Endothelial cell of umbilical vein (primary cell): ENCODE results near the gene SASH3. TPM values are rescaled to one million over a fixed set of nuclear protein-coding genes. Genes with fewer than 3 reads are reported as not detected.

ENCODE experiments used
- BruUV-seq: library from RNA; stranded (reverse); fragments of 400-500 nt; replicated peaks from 2 replicates; lab custom pipeline; 2021; lab: Mats Ljungman, UMichigan
- CTCF ChIA-PET: fragments of 300-600, 350-600 bp; sonication (Branson Sonifier 250); formaldehyde crosslinking; loops from one replicate; lab custom pipeline; 2021; ENCODE audit warnings: antibody characterized with exemption, inconsistent platforms; lab: Charles Lee
- POLR2A ChIA-PET: fragments of 300-600, 350-600 bp; sonication (Branson Sonifier 250); formaldehyde crosslinking; loops from one replicate; lab custom pipeline; 2021; ENCODE audit warnings: antibody characterized with exemption, inconsistent platforms; lab: Charles Lee
- DNase-seq: peaks from one replicate; pipeline ENCODE4 v3.0.0-alpha.2; 2011; ENCODE audit warnings: low read depth, low spot score
- FAIRE-seq: peaks from 2 replicates; lab custom pipeline; 2011; peaks lifted over from hg19 to GRCh38; lab: Jason Lieb, UNC
- H2AFZ ChIP-seq: 2 replicates; pipeline ENCODE4 v1.6.0; 2012; ENCODE audit warnings: low read depth, low read length, control low read depth, inconsistent platforms
- H3K27ac ChIP-seq: 2 replicates; pipeline ENCODE4 v1.5.1; 2011; ENCODE audit warnings: low read depth, mild to moderate bottlenecking, control low read depth, low read length, moderate library complexity; ENCODE audit not compliant: insufficient read depth
- H3K27me3 ChIP-seq, 2 experiments: 2 replicates each; pipeline versions ENCODE4 v1.6.0 to v1.6.1; 2011; ENCODE audit warnings: low read length in 2 of 2, mixed read lengths in 1 of 2; ENCODE audit not compliant: control insufficient read depth in 2 of 2, insufficient read depth in 2 of 2
- H3K36me3 ChIP-seq, 2 experiments: 2 replicates in 1 of 2; 3 replicates in 1 of 2; pipeline ENCODE4 v1.5.1; 2011; ENCODE audit warnings: low read length in 2 of 2, mild to moderate bottlenecking in 1 of 2, moderate library complexity in 1 of 2; ENCODE audit not compliant: control insufficient read depth in 2 of 2, insufficient read depth in 2 of 2; ENCODE audit errors: extremely low read depth in 1 of 2
- H3K4me1 ChIP-seq: 3 replicates; pipeline ENCODE4 v1.5.1; 2011; ENCODE audit warnings: mild to moderate bottlenecking, low read length; ENCODE audit not compliant: control insufficient read depth, insufficient read depth; ENCODE audit errors: extremely low read depth
- H3K4me2 ChIP-seq: 2 replicates; pipeline ENCODE4 v1.6.1; 2011; ENCODE audit warnings: low read length, control low read depth, mixed read lengths; ENCODE audit not compliant: insufficient read depth
- H3K4me3 ChIP-seq, 3 experiments: fragments of 200-600 bp in 1 of 3; sonication (generic), shearing (Covaris generic) in 1 of 3; replicated peaks in 1 of 3; 2 replicates each; pipeline ENCODE4 v1.5.1; 2011 to 2016; ENCODE audit warnings: control low read depth in 3 of 3, low read length in 3 of 3, mild to moderate bottlenecking in 2 of 3, inconsistent platforms in 1 of 3, low read depth in 1 of 3, moderate library complexity in 1 of 3; ENCODE audit not compliant: insufficient read depth in 1 of 3
- H3K79me2 ChIP-seq: 2 replicates; pipeline ENCODE4 v1.6.0; 2012; ENCODE audit warnings: low read length, inconsistent platforms; ENCODE audit not compliant: control insufficient read depth, insufficient read depth
- H3K9ac ChIP-seq: replicated peaks from 2 replicates; pipeline ENCODE3; 2011; ENCODE audit warnings: low read length, control low read depth; ENCODE audit not compliant: insufficient read depth; ENCODE audit errors: extremely low read depth
- H3K9me1 ChIP-seq: replicated peaks from 3 replicates; pipeline ENCODE4 v1.6.0; 2011; ENCODE audit warnings: mild to moderate bottlenecking, low read length; ENCODE audit not compliant: control insufficient read depth, insufficient read depth; ENCODE audit errors: extremely low read depth
- H3K9me3 ChIP-seq: replicated peaks from 2 replicates; pipeline ENCODE4 v1.5.1; 2012; ENCODE audit warnings: low read length, inconsistent platforms; ENCODE audit not compliant: control insufficient read depth, insufficient read depth
- H4K20me1 ChIP-seq: replicated peaks from 2 replicates; pipeline ENCODE3; 2011; ENCODE audit warnings: mild to moderate bottlenecking, low read length; ENCODE audit not compliant: control insufficient read depth, insufficient read depth; ENCODE audit errors: extremely low read depth
- CTCF ChIP-seq, 2 donors: IDR thresholded peaks; 1 replicate in 1 of 2; 2 replicates in 1 of 2; pipeline ENCODE4 v1.5.1; 2011; ENCODE audit warnings: low read length in 2 of 2, mild to moderate bottlenecking in 2 of 2, moderate library complexity in 2 of 2, control low read depth in 1 of 2, inconsistent platforms in 1 of 2, low read depth in 1 of 2; ENCODE audit not compliant: insufficient read depth in 1 of 2; ENCODE audit errors: extremely low read depth in 1 of 2
- EZH2 ChIP-seq: IDR thresholded peaks from 2 replicates; pipeline ENCODE4 v1.6.1; 2012; ENCODE audit warnings: borderline replicate concordance, low read depth, mild to moderate bottlenecking, moderate library complexity, low read length, inconsistent platforms; ENCODE audit not compliant: severe bottlenecking
- FOS ChIP-seq: IDR thresholded peaks from 2 replicates; pipeline ENCODE4 v1.6.1; 2011; ENCODE audit warnings: mild to moderate bottlenecking, low read length, moderate library complexity, borderline replicate concordance; ENCODE audit not compliant: insufficient read depth
- GATA2 ChIP-seq: IDR thresholded peaks from 2 replicates; pipeline ENCODE4 v1.7.0; 2011; ENCODE audit warnings: low read depth, mild to moderate bottlenecking, moderate library complexity, mixed read lengths, low read length; ENCODE audit not compliant: insufficient read length, insufficient read depth
- JUN ChIP-seq: IDR thresholded peaks from 2 replicates; pipeline ENCODE4 v1.6.1; 2011; ENCODE audit warnings: borderline replicate concordance, low read depth; ENCODE audit not compliant: insufficient read length, insufficient read depth
- MAX ChIP-seq: IDR thresholded peaks from 2 replicates; pipeline ENCODE4 v1.6.1; 2011; ENCODE audit not compliant: insufficient read depth, insufficient read length
- MYC ChIP-seq: IDR thresholded peaks from one replicate; pipeline ENCODE4 v1.6.1; 2011; ENCODE audit warnings: mild to moderate bottlenecking, low read depth, low read length
- POLR2A ChIP-seq: IDR thresholded peaks from 2 replicates; pipeline ENCODE4 v1.6.1; 2012; ENCODE audit warnings: low read depth, mild to moderate bottlenecking, control low read depth, low read length
- POLR2AphosphoS5 ChIP-seq: IDR thresholded peaks from 2 replicates; pipeline ENCODE4 v1.6.1; 2012; ENCODE audit warnings: low read depth, mild to moderate bottlenecking, control low read depth, low read length, moderate library complexity; ENCODE audit not compliant: insufficient read depth
- dilution Hi-C: fragments of 300-500 bp; cut with MboI; formaldehyde crosslinking; loops from one replicate; pipeline ENCODE4 v1.15.0; 2019; ENCODE audit warnings: low sequenced_read_pairs; ENCODE audit not compliant: extremely low pct_ligation_motif_present
- intact Hi-C: fragments of 100-400 bp; cut with micrococcal nuclease; formaldehyde crosslinking; loops from one replicate; pipeline ENCODE4 v1.10.0; 2022
- polyA plus RNA-seq, 4 experiments: library from polyadenylated mRNA; depleted of rRNA in 3 of 4; stranded (reverse) in 3 of 4; unstranded in 1 of 4; fragments of >200 nt; gene quantifications; 2 replicates each; pipeline versions ENCODE4 v1.2.1 to v1.2.3, GENCODE V29; 2011 to 2012; ENCODE audit warnings: missing spikeins in 1 of 4
- total RNA-seq: library from RNA; stranded (reverse); gene quantifications from 2 replicates; pipeline ENCODE4 v1.2.3, GENCODE V29; 2021

The SASH3 gene
- total and polyA plus RNA-seq, 2 donors (not counting 3 experiments of a cell fraction or from before 2014, with no cell fraction given) = not detected

- dilution Hi-C loops = no loop called here
- CTCF ChIA-PET = interaction anchor here (1.4 kb wide), 1 partner anchor 76 kb away, joined by 4 read pairs; no protein-coding TSS in a partner anchor
- FAIRE-seq = no peak
These were observed 48.5 kb upstream of the SASH3 start for GRCh38 chrX:129731228-129731627.

GRCh38 chrX:129732857-129733256 lies 46.9 kb upstream of the SASH3 start:
- H3K4me2 ChIP-seq = no peak overlapping the region
- no peak for DNase-seq
- no peaks in the 10 kb centered on the region for H3K36me3 ChIP-seq
- peaks cover 0 to 4% of the 10 kb centered on the region in 2 experiments for H3K27me3 ChIP-seq
- H4K20me1 ChIP-seq = no peaks in the 10 kb centered on the region
- CTCF ChIA-PET = no interaction called here
- no peak overlapping the region for H3K9ac ChIP-seq
- POLR2A ChIA-PET = no interaction called here
- no peak overlapping the region for H2AFZ ChIP-seq
- H3K4me3 ChIP-seq = no peak overlapping the region
- no peaks in the 10 kb centered on the region for H3K4me1 ChIP-seq
- intact Hi-C loops = no loop called here
- H3K9me3 ChIP-seq = no peaks in the 10 kb centered on the region
- no peaks in the 10 kb centered on the region for H3K9me1 ChIP-seq
- no peaks in the 10 kb centered on the region for H3K79me2 ChIP-seq
- no peak overlapping the region for H3K27ac ChIP-seq
- FAIRE-seq = no peak
- dilution Hi-C loops = no loop called here
- no peak for TF ChIP-seq POLR2A
- TF ChIP-seq CTCF (IDR thresholded peaks at IDR 0.05; ENCODE audit: extremely low read depth in 1 of 2, insufficient read depth in 1 of 2, low read depth in 1 of 2, low read length in 2 of 2) = no peak
- no peak for TF ChIP-seq MYC
- TF ChIP-seq MAX = no peak
- no peak for TF ChIP-seq FOS
- no peak for TF ChIP-seq POLR2AphosphoS5
- TF ChIP-seq GATA2 = no peak
- no peak for TF ChIP-seq EZH2
- no peak for TF ChIP-seq JUN
- no TSS peak for BruUV-seq

More at GRCh38 chrX:129731228-129731627, 48.5 kb upstream of the SASH3 start:
- no peaks in the 10 kb centered on the region for H3K36me3 ChIP-seq
- no peak overlapping the region for H3K9ac ChIP-seq
- H3K4me3 ChIP-seq = no peak overlapping the region
- H3K27ac ChIP-seq = no peak overlapping the region
- no peak for DNase-seq
- H3K4me2 ChIP-seq = no peak overlapping the region
- H3K9me1 ChIP-seq = no peaks in the 10 kb centered on the region
- H3K9me3 ChIP-seq = no peaks in the 10 kb centered on the region
- no TSS peak for BruUV-seq
- no peaks in the 10 kb centered on the region for H3K79me2 ChIP-seq
- POLR2A ChIA-PET = no interaction called here
- H2AFZ ChIP-seq = no peak overlapping the region
- no peak for TF ChIP-seq JUN
- TF ChIP-seq EZH2 = no peak
- no peak for TF ChIP-seq MAX
- TF ChIP-seq POLR2A = no peak
- no peak for TF ChIP-seq FOS
- TF ChIP-seq GATA2 = no peak
- TF ChIP-seq MYC = no peak
- TF ChIP-seq POLR2AphosphoS5 = no peak
- peaks cover 0 to 3% of the 10 kb centered on the region in 2 experiments for H3K27me3 ChIP-seq
- H3K4me1 ChIP-seq = no peaks in the 10 kb centered on the region
- intact Hi-C loops = no loop called here
- no peaks in the 10 kb centered on the region for H4K20me1 ChIP-seq
